Measurements from ENCODE around the gene STARD10.

STARD10 gene

GRCh38 chr11:72782081-72782920 is 11.5 kb downstream of the STARD10 start:
- no peak for TF ChIP-seq CTCF (IDR thresholded peaks at IDR 0.05; ENCODE audit: borderline replicate concordance, insufficient read depth, low read depth, low read length)
- peak overlapping the region; percentile 44 for H3K4me3 ChIP-seq (ENCODE audit: low read depth, low read length)

GRCh38 chr11:72781313-72782080 is 12.3 kb downstream of the STARD10 start:
- H3K4me3 ChIP-seq (ENCODE audit: low read depth, low read length) = peak overlapping the region; percentile 44
- TF ChIP-seq CTCF (IDR thresholded peaks at IDR 0.05; ENCODE audit: borderline replicate concordance, insufficient read depth, low read depth, low read length) = no peak

- H3K4me3 ChIP-seq (ENCODE audit: low read depth, low read length) = peak overlapping the region; percentile 44
- no peak for TF ChIP-seq CTCF (IDR thresholded peaks at IDR 0.05; ENCODE audit: borderline replicate concordance, insufficient read depth, low read depth, low read length)
These were observed 12.9 kb downstream of the STARD10 start for GRCh38 chr11:72781063-72781312.

DNA sequence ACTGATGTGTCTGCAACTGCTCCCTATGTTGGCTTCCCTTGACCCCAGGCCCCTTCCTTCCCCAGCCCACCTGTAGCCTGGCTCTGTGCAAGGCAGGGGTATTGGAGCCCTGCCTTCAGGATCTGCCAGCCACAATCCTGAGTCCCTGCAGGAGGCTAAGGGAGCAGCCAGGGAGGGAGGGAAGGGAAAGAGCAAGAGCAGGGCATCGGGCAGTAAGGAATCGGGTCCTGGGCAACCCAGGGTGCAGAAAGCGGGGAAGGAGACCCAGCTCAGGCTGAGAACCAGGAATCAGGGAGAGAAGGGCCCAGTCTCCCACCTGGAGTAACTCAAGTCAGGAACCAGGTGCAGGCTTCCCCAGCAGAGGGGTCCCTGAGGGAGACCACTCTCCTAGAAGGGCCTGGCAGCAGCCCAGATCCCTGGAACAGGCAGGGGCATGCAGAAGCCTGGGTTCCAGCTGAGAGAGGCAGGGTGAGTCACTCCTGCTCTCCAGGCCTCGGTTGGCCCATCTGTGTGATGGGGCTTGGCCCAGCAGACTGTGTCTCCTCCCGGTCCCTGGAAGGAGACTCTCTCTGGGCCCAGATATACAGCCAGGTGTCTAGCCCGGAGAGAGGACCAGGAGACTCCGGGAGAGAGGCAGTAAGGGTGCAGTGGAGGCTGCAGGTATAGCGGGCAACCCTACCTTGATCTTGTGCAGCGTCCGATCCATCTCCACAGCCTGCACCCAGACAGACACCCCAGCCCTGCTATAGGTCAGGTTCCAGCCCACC is 13.4 kb downstream of the STARD10 start:
- peak overlapping the region; percentile 44 for H3K4me3 ChIP-seq (ENCODE audit: low read depth, low read length)

GRCh38 chr11:72779495-72780128 is 14.2 kb downstream of the STARD10 start:
- no peak for TF ChIP-seq CTCF (IDR thresholded peaks at IDR 0.05; ENCODE audit: borderline replicate concordance, insufficient read depth, low read depth, low read length)
- no peak overlapping the region for H3K4me3 ChIP-seq (ENCODE audit: low read depth, low read length)

More for the DNA sequence above, 13.4 kb downstream of the STARD10 start:
- no peak for TF ChIP-seq CTCF (IDR thresholded peaks at IDR 0.05; ENCODE audit: borderline replicate concordance, insufficient read depth, low read depth, low read length)

DNA sequence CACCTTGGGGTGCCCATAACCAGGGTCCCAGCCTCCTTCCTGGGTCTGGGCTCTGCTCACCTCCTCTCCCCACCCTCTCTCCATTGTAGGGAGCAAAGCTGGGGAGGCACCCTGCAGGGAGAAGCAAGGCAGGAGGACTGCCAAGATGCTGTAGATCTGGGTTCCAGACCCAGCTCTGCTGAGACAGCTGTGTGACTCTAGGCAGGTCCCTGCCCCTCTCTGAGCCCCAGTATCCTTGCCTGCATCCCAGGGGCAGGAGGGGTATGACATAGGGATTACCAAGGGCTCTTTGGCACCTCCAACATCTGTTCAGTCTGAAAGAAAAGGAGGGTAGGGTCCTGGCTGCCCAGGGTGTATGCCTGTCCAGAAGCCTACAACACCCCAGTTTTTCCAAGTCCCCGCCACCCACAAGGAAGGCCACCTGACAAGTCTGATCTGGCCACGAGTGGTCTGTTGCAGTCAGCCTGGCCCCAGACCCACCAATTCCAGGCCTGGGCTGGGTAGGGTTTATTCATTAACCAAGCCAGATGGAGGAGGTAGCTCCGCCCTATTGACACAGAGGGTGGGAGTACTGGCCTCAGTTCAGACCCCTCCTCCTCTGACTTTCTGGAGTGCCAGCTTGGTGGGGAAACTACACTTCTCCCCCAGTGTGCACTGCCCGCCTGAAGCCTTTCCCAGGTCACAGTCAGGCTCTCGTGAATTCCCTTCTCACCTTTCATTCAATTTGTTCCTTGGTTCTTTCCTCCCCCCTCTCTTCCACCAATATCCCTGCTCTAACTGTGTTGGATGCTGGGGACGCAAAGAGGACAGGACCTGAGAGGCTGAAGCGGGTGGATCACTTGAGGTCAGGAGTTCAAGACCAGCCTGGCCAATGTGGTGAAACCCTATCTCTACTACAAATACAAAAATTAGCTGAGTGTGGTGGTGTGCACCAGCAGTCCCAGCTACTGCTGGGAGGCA is 15.0 kb downstream of the STARD10 start:
- no peak for TF ChIP-seq CTCF (IDR thresholded peaks at IDR 0.05; ENCODE audit: borderline replicate concordance, insufficient read depth, low read depth, low read length)
- H3K4me3 ChIP-seq (ENCODE audit: low read depth, low read length) = no peak overlapping the region

Data from GM12875 (cell line).